Measurements from ENCODE around the gene PCSK6.
A peak's percentile ranks its signal among the peaks of the same experiment; 100 is the strongest.

Gene PCSK6

DNA sequence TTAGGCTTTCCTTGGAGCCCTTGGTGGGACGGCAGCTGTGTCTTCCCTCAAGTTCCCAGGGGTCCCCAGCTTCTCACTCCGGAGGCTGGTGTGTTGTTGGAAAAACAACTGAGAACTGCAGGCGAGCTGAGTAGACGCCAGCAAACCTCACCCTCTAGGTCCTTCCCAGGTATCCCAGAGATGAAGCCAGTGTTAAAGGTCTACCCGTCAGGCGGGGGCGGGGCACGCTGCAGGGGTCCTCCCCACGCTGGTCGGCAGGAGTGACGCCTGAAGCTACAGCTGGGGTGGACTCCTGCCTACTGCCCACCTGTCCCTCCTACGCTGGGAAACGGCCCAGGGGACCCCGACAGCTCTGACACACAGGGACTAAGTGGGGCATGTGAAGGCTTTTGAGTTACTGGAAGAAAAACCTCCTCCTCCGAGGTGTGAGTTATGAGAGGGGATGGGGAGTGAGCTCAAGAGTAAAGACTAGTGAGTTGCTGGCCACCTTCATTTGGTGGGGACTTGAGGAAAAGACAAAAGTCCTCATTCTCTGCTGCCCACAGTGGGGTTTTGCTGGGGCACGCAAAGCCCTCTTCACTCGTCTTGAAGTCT lies 162.3 kb downstream of the PCSK6 start:
- DNase-seq (ENCODE audit: low read depth, low spot score): no peak

DNA sequence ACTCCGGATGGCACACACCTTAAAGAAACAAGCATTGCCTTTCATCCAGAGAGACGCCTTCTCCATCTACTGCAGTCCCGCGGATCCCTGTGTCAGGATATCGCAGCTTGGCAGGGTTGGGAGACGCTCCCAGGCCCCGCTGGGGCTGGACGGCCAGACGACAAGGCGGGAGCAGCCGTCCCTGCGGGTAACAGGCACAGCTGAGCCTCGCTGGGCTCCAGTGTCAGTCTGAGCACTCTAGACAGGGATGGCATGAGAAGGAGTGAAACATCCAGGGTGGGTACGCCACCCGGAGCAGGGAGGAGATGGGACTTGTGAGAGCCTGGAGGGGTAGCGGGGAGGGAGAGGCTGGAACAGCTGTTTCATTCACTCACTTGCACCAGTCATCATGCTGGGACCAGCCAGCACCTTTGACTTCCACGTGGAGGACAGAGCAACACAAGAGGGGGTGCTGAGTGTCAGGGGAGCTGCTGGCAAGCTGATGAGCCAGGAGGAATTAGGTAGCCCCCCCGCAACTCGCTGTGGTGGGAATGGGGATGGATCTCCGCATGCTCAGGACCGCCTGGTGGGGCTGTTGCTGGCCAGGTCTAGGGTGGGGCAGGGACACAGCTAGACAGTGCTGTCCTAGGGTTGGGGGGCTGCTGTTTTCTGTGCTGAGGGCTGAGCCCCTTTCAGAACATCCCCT lies 162.9 kb downstream of the PCSK6 start:
- no peak for DNase-seq (ENCODE audit: low read depth, low spot score)

DNA sequence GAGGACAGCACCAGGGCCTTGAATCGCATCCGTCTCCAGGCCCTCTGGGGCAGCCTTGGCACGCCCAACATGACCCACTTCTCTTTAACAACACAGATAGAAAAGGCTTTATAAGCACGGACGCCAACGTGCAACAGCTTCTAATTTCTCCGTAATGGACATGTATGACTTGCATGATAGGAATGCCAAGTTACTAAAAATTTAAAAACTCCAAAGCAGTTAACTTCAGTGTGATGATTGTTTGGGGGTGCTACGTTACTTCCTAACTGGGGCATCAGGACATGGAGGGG lies 163.5 kb downstream of the PCSK6 start:
- DNase-seq (ENCODE audit: low read depth, low spot score): no peak

DNA sequence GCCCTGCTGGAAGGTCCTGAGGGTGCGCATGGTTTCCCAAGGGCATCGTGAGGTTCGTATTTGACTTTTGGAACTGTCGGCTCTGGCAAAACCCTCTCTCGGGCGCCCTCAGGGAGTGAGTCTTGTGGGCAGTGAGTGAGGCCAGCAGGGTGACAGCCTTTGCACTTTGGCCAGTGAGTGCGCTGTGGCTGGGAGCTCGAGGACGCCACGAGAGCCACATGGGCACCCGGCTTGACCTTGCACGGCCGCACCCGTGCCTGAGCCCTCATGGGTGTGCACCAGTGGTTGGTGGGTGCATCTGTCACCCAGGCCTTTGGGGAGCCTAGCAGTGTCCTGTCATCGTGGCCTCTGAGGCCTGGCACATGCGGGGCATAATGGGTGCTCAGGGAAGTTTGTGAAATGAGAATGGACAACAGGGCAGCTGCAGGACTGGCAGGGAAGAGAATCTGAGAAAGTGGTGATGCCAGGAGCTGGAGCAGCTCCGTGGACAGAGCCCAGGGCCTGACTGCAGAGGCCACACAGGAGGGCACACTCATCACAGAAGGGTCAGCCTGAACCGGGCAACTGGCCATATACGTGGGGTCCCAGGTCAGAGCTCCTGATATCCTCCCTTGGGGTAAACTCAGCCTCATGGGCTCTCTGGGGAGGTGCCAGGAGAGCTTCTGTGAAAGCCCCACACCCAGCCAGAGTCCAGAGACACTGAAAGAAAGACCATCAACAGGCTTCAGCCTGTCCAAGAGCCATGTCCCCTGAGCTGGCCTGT lies 164.1 kb downstream of the PCSK6 start:
- DNase-seq (ENCODE audit: low read depth, low spot score): no peak

DNA sequence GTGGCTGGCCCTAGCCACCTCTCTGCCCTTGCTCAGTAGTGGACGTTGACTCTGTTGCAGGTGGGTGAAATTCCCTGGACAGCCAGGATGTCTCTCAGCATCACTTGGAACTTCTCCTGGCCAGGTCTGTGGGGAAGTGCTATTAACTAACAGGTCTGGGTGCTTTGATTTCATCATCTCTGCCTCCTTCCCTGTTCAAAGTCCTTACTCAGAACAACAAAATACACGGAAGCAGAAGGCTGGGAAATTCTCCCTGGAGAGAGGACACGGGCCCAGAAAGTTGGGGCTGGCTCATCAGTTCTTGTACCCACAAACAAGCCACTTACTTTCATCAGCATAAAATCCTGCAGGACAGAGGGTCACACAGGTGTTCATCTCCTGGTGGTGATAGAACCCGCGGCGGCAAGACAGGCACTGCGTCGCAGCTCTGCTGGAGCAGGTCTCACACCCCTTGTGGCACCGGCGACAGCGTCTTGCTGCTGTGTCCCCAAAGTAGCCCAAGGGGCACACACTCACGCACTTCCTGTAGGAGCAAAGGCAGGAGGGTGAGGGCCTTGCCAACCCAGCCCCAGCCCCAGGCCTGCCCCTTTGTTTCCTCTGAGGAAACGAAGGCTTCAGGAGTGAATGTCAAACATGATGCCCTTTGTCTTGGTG lies 164.9 kb downstream of the PCSK6 start:
- DNase-seq (ENCODE audit: low read depth, low spot score): no peak

DNA sequence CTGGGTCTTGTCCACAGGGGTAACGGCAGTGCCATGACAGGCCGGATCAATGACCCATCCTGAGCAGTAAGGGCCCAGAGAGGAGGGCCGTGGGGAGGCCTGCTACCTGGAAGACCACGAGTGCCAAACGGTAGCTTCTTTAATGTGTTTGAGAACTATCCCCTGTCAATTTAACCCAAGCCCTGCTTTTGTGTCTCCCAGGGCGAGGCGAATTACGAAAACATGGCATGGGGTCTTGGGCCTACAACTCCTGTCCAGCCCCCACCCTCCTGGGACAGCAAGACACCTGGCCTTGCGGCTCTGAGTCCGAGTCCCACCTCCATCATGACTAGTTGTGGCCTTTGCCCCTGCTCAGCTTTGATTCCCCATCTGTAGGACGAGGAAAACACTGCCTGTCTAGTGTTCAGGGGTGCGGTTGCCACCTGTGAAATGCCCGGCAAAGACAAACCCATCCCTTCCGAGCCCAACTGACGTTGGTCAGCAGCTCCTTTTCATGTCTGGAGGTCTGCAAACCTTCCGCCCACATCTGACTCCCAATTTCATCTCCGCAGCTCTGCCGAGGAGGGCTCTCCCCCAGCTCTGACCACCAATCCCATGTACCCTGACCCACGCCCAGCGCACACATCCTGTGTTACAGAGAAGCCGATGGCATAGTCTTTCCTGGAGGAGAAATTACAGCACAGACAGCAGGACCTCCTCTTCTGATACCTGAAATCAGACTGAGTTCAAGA lies 165.5 kb downstream of the PCSK6 start:
- DNase-seq (ENCODE audit: low read depth, low spot score): no peak

DNA sequence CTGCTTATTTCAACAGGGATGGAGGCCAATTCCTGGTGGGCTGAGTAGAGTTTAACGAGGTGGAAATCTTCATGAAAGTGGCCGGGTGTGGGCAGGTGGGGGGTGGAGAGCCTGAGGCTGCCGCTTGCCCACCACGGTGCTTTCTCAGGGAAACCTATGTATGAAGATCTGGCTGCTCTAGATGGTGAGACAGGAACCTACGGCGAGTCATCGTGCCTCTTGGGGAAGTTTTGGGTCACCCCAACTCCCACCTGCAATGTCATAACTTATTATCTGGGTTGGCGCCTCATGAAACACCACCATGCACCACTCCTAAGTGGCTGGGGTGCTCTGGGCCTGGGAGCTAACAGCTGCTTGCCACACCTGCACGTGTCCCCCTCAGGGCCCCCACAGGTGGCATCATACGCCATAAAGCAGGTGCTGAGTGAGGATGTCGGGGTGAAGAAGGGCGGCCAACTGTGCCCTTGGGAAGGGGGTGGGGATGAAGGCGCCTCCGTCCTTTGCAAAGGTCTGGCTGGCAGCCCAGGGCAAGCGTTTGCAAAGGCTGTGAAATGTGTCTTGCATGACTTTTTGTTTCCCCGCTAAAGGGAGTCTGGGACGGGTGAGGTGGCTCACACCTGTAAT lies 166.5 kb downstream of the PCSK6 start:
- DNase-seq (ENCODE audit: low read depth, low spot score): no peak

DNA sequence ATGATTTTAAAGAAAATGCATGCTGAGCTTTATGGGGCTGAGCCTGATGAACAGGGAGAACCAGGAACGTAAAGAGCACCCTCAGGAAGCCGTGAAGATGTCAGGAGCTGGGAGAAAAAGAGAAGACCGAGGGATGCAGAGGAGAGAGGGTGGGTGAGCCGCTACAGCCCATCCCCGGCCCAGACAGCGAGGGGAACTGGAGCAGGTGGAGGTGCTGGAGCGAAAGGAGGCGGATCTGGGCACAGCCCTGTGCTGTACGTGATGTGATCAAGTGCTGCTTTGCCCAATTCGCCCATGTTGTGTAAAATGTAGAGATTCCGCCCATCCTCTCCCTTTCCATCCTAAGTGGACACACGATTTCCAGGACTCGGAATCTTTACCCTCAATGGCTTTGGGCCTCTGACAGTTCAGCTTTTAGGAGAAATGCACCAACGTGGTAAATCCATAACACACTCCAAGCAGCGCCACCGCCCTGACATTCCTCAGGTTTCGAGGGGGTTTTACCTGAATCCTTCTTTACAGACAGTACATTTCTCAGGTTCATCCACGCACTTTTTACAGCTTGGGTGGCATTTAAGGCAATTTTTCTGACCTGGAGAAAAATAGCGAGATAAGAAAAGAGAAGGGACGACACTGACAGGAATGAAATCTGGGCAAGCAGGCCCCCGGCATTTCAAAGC lies 167.4 kb downstream of the PCSK6 start:
- no peak for DNase-seq (ENCODE audit: low read depth, low spot score)

DNA sequence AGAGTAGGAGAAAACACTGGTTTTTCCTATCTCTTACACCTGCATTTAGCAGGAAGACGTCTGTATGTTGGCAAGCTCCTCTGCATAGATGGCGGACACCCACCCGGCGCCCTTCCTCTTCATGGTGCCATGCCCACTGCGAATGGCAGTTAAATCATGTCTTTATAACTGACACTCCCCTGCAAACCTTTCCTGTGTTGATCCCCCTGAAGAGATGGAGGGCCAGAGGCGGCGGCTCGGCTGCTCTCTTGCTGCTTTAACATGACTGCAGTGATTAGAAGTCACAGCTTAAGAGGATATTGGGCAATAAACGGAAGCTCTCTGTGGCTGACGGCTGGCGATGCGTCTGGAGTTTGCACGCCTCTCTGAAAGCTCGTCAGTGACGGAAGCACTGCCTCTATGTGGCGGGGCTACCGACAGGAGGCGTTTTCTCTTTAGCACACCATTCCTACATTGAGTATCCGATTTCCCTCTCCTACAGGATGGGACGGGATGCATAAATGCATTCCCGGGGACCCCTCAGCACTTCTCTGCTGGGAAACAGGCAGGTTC lies 168.9 kb downstream of the PCSK6 start:
- DNase-seq (ENCODE audit: low read depth, low spot score): peak; percentile 15

DNA sequence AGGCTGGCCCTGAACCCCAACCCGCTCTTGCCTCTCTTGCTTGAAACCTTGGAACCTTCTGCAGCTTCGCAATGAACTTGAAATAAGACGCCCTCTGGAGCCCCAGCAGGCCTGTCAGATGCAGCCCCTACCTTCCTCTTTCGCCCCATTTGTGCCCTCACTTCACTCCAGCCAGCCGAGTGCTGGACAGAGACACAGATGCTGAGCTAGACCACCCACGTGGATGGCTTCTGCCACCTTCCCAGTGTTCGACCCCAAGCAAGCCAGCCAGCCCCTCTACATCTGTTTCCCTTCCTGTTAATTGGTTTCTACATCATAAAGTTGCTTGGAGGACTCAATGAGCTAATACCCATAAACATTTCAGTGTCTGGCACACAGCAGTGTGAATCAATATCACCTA lies 170.7 kb downstream of the PCSK6 start:
- no peak for DNase-seq (ENCODE audit: low read depth, low spot score)

DNA sequence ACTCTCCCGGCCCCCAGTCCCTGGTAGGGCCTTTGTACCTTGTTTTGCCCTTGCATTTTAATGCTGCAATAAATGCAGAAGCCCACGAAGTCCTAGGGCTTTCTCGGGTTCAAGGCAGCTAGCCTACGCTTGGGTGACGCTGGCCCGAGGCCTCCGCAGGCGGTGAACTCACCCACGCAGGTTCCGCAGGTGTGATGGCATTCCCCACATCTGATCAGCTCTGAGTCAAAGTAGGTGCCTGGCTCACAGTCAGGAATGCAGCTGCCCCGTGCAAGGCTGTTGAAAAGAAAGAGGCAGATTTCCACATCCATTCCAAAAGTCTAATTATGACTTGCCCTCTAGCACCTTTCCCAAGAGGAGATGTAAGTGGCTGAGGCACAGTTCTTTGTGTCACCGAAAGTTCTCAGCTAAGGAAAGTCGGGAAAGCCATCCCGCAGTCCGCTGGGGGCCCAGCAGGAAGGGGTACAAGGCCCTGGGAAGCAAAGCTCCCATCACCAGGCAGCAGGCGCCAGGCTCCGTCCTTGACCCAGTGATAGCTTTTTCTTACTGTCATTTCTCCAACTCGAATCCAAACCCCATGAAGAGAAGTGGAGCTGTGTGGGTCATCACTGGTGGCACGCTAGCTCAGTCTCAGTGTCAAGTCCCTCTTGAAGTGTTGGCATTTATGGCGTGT lies 171.2 kb downstream of the PCSK6 start:
- DNase-seq (ENCODE audit: low read depth, low spot score): no peak

DNA sequence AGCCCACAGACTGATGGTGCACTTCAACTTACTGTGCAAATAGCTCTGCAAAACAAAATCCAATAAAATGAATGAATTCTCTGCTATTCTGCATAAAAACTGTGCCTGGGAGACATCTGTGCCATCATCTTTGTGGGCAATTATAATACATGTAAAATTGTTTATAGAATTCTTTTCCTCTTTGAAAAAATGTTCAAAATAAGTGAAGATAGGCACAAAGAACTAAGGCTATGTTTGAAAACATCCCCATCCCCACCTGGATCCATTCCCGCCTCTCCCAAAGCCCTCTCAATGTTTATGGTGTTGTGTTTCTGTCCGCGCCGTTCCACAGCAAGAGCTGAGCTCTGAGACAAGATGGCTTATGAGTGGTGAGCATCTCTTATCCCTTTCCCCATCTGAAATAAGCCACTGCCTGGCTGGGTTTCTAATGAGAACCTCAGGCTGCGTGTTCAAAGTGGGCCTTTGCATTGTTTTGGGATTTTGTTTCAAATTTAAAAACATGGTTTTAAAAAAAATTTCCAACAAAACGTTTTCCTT lies 172.1 kb downstream of the PCSK6 start:
- DNase-seq (ENCODE audit: low read depth, low spot score): no peak

DNA sequence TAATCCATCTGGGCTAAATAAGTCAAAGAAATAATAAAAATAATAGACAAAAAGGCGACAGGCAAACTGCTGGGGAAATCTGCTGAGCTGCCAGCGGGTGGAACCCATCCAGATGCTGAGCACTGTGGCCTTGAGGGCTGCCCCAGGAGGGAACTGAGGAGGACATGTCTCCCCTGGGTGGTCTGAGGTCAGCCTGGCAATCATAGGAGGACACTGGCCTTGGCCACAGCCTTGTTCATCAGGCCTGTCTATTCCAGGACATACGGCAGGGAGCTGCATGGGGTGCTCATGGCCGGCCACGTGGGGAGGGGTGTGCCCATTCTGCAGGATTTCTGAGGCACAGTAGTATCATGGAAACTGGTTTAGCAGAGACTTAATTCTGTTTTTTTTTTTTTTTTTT lies 173.0 kb downstream of the PCSK6 start:
- DNase-seq (ENCODE audit: low read depth, low spot score): no peak

DNA sequence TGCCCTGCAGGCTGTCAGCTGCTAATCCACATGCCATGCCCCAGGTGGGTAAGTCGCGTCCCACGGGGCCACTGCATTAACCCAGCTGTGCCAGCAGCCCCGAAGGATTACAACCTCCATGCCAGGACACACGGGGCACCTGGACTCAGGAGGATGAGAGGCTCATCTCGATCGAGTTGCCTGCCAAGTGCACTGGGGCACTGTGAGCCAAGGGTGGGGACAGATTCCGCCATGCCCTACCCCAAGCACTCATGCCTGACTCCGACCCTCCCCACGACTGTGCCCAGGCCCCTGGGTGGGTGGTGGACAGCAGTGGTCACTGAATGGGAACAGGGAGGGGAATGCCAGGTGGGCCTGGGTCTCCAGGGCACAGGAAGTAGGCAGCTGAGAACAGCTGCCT lies 173.8 kb downstream of the PCSK6 start:
- DNase-seq (ENCODE audit: low read depth, low spot score): no peak

DNA sequence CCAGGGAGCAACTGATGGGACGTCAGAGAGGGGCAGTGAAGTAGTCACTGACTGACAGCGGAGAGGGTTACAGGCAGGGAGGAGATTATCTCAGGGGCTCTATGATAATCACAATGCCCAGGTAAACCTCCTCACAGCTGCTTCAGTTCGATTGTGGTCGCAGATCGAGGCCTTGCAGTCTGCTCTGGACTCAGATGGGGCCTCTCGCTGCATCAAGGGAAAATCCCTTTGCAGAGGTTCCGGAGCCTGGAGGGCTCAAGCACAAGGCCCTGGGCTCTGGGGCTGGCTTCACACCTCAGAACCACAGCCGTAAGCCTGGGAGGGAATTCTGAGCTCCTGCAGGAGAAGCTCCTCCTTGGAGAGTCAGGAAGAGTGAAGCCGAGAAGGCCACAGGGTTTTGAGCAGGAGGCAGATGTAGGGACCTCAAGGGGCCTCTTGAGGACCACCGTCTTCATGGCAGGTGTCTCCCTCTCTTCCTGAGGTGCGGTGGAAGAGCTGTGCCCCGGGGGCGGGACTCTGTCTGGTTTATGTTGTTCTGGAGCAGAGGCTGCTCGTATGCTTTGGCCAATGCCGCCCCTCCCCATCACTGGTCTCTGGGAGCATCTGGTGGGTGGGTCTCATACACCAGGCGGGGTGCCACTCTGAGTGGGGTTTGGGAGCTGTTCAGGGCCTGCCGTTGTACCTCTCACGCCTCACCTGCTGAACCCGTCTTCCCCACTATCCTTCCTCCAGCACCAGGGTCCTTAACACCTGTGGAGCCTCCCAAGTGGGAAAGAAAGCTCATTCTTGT lies 175.0 kb downstream of the PCSK6 start:
- DNase-seq (ENCODE audit: low read depth, low spot score): no peak

DNA sequence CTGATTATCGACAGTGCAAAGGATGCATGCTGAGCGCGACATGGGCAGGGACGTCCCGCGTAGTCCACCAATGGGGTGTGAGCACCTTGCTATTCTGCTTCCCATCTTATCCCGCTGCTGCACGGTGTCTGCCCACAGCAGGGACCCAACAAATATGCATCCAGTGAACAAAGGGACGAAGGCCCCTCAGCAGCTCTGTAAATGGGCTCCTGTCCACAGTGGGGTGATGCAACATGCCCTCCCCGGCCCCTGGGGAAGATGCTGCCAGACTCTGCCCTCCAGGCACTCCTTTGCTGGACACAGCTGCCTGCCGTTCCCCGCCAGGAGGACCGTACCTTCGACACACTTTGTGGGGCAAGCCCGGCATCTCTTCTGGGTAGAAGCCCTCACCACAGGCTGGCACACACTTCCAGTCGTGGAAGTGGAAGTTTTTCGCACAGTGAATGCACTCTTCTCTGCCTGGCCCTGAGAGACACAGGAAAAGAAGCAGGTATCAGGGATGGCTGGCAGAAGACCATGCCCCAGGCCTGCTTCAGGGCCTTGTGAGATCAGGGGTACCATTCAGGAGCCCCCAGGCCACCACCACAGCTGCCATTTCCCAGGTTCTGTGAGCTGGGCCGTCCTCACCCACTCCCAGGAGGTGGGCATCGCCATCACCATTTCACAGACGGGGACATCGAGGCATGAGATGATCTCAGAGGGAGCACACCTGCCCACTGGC lies 176.3 kb downstream of the PCSK6 start:
- DNase-seq (ENCODE audit: low read depth, low spot score): no peak

DNA sequence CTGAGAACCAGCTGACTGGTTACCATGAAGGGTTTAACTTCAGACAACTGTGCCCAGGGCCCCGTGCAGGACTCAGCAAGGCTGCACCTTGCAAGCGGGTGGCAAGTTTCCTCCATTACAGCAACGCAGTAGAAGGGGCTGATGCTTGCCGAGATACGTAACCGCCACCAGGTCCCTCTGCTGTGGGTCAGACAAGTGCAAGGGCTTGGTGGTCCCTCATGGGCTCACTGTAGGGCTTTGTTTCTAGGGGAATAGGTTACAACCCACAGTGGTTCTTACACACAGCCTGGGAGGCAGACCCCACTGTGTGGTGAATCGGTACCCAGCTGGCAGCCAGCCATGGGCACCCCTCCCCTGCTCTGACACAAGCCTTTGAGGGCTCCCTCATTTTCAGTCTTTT lies 179.0 kb downstream of the PCSK6 start:
- no peak for DNase-seq (ENCODE audit: low read depth, low spot score)

DNA sequence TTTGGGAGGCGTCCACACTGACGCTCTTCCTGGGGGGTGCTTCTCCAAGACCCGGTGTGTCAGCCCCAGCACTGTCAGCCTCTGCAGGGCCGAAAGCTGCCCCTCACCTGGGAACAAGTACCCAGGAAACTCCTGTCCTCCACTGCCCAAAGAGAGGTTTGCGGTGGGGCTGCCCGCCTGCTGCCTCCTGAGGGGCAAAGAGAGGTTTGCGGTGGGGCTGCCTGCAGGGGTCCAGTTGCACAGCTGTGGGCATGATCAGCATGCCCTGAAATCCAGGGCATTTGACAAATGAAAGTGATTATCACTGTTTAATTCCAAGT lies 179.4 kb downstream of the PCSK6 start:
- DNase-seq (ENCODE audit: low read depth, low spot score): no peak

All from activated CD4-positive, CD25-positive, alpha-beta regulatory T cell treated with anti-CD3 and anti-CD28 coated beads, Interleukin-2, amount 50 U/mL, for 16 hours (primary cell).